Measurements from ENCODE around the gene TMEM178B.

GRCh38 chr7:141461924-141462323 lies 388.1 kb downstream of the TMEM178B start:
- TF ChIP-seq, protein P1, sequence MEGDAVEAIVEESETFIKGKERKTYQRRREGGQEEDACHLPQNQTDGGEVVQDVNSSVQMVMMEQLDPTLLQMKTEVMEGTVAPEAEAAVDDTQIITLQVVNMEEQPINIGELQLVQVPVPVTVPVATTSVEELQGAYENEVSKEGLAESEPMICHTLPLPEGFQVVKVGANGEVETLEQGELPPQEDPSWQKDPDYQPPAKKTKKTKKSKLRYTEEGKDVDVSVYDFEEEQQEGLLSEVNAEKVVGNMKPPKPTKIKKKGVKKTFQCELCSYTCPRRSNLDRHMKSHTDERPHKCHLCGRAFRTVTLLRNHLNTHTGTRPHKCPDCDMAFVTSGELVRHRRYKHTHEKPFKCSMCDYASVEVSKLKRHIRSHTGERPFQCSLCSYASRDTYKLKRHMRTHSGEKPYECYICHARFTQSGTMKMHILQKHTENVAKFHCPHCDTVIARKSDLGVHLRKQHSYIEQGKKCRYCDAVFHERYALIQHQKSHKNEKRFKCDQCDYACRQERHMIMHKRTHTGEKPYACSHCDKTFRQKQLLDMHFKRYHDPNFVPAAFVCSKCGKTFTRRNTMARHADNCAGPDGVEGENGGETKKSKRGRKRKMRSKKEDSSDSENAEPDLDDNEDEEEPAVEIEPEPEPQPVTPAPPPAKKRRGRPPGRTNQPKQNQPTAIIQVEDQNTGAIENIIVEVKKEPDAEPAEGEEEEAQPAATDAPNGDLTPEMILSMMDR (IDR thresholded peaks at IDR 0.05), result no peak
- TF ChIP-seq POLR2A (IDR thresholded peaks at IDR 0.05), result no peak
